Colon (tissue), 2 donors: ENCODE data around the gene CDC25B.

Experiments used
- FAIRE-seq: peaks from 2 replicates; lab custom pipeline; 2012; peaks lifted over from hg19 to GRCh38; lab: Jason Lieb, UNC
- donor health status: control.
- donor health status: control.

Gene CDC25B

GRCh38 chr20:3795511-3796468 is at the start of gene CDC25B:
Gene CDC25B (plus strand): TSS chr20:3796310. CDS start chr20:3796532, 222 bp downstream.
- FAIRE-seq = no peak

- no peak for FAIRE-seq
Observed at GRCh38 chr20:3747471-3747870, 48.6 kb upstream of the CDC25B start.

GRCh38 chr20:3748073-3748472 is 48.0 kb upstream of the CDC25B start:
- no peak for FAIRE-seq

- no peak for FAIRE-seq
Observed at GRCh38 chr20:3749087-3749688, 46.9 kb upstream of the CDC25B start.

GRCh38 chr20:3749689-3750531 is 46.2 kb upstream of the CDC25B start:
- FAIRE-seq = no peak

- FAIRE-seq = no peak
Observed at GRCh38 chr20:3751305-3751674, 44.8 kb upstream of the CDC25B start.

- no peak for FAIRE-seq
Observed at GRCh38 chr20:3751675-3752385, 44.3 kb upstream of the CDC25B start.

- FAIRE-seq = no peak
Observed at GRCh38 chr20:3752386-3752759, 43.7 kb upstream of the CDC25B start.

- no peak for FAIRE-seq
Observed at GRCh38 chr20:3753098-3753497, 43.0 kb upstream of the CDC25B start.

- FAIRE-seq = no peak
Observed at GRCh38 chr20:3753501-3754275, 42.4 kb upstream of the CDC25B start.

- FAIRE-seq = no peak
Observed at GRCh38 chr20:3754276-3754630, 41.9 kb upstream of the CDC25B start.

GRCh38 chr20:3755269-3755668 is 40.8 kb upstream of the CDC25B start:
- FAIRE-seq = no peak

- FAIRE-seq = no peak
Observed at GRCh38 chr20:3755814-3756480, 40.2 kb upstream of the CDC25B start.

GRCh38 chr20:3757268-3757667 is 38.8 kb upstream of the CDC25B start:
- no peak for FAIRE-seq

GRCh38 chr20:3758566-3758965 is 37.5 kb upstream of the CDC25B start:
- FAIRE-seq = no peak

- no peak for FAIRE-seq
Observed at GRCh38 chr20:3759316-3759823, 36.7 kb upstream of the CDC25B start.

- no peak for FAIRE-seq
Observed at GRCh38 chr20:3759884-3760283, 36.2 kb upstream of the CDC25B start.

- FAIRE-seq = no peak
Observed at GRCh38 chr20:3760655-3761348, 35.3 kb upstream of the CDC25B start.

GRCh38 chr20:3763671-3764601 is 32.2 kb upstream of the CDC25B start:
- FAIRE-seq = no peak
